ENCODE results near the gene MR1. TPM values are rescaled to one million over a fixed set of nuclear protein-coding genes. Genes with fewer than 3 reads are reported as not detected.

MR1 gene
- total and polyA plus RNA-seq, 2 of the 13 experiments (the other 11 are each of a cell fraction or from before 2014, with no cell fraction given), result 7.7 to 10.4 TPM

GRCh38 chr1:181014477-181015250, 19.1 kb upstream of the MR1 start:
- intact Hi-C loops (cut with micrococcal nuclease; ENCODE audit: unreplicated experiment), result no loop called here
- H3K4me3 ChIP-seq (replicated peaks in 1 of 3; ENCODE audit: insufficient read depth in 1 of 3, low read depth in 2 of 3, low read length in 3 of 3), result no peak overlapping the region
- H3K9ac ChIP-seq (ENCODE audit: insufficient read depth, low read depth, low read length), result no peak overlapping the region
- ATAC-seq (no peak), DNase-seq (ENCODE audit: low spot score) (no peak), FAIRE-seq (no peak)
- in situ Hi-C loops (cut with HindIII; ENCODE audit: extremely low pct_ligation_motif_present, low pct_unique_long_range_greater_than_20kb), result no loop called here
- 96% methylated on average over 2 of the region's 2 CpGs for WGBS (ENCODE audit: low lambda C conversion rate)
- no peak for TF ChIP-seq CBX2 (IDR thresholded peaks at IDR 0.05; ENCODE audit: low read depth, low read length)
- no peak for TF ChIP-seq CBX2 (CRISPR knock-in tag; IDR thresholded peaks at IDR 0.05; ENCODE audit: low read depth)
- no peak for TF ChIP-seq ZNF280B (CRISPR knock-in tag; IDR thresholded peaks at IDR 0.05; ENCODE audit: borderline replicate concordance)
- no peak for TF ChIP-seq KAT7 (CRISPR knock-in tag; IDR thresholded peaks at IDR 0.05; ENCODE audit: borderline replicate concordance)
- no peak for TF ChIP-seq MEIS2 (CRISPR knock-in tag; IDR thresholded peaks at IDR 0.05)
- TF ChIP-seq NFYC (CRISPR knock-in tag; IDR thresholded peaks at IDR 0.05), result no peak
- no peak for TF ChIP-seq GRHL1 (CRISPR knock-in tag; conservative IDR thresholded peaks at IDR 0.05)
- no peak overlapping the region for H3K4me2 ChIP-seq (ENCODE audit: low read depth, low read length)
- ChIA-PET CTCF (ENCODE audit: low intra/inter-chr PET ratio, low total read pairs) (no interaction called here), POLR2A (no interaction called here)
- H3K27me3 ChIP-seq (ENCODE audit: control insufficient read depth in 1 of 2, insufficient read depth in 2 of 2, low read length in 2 of 2), result no peaks in the 10 kb centered on the region
- H3K79me2 ChIP-seq (ENCODE audit: insufficient read depth, low read length), result peaks cover 85% of the 10 kb centered on the region
- H3K4me1 ChIP-seq (ENCODE audit: insufficient read depth, low read length), result peaks cover 47% of the 10 kb centered on the region
- no peak overlapping the region for H3K27ac ChIP-seq (ENCODE audit: extremely low read length, insufficient read depth, low read length)
- H2AFZ ChIP-seq (ENCODE audit: low read length), result no peak overlapping the region
- no TSS peak for BruUV-seq (replicated peaks)
- peaks cover 0 to 10% of the 10 kb centered on the region in 2 experiments; a peak in 1 of 5 replicates for H3K36me3 ChIP-seq (replicated peaks in 1 of 2; ENCODE audit: control insufficient read depth in 1 of 2, insufficient read depth in 2 of 2, low read length in 2 of 2)
- peaks cover 12% of the 10 kb centered on the region; the same call in 1 of the 2 replicates for H4K20me1 ChIP-seq (ENCODE audit: insufficient read depth, low read length)
- no peaks in the 10 kb centered on the region for H3K9me3 ChIP-seq (ENCODE audit: low read length)
